Measurements from ENCODE around the gene C1QTNF1.

GRCh38 chr17:79028496-79029326 lies 4.7 kb downstream of the C1QTNF1 start:
- TF ChIP-seq YY1 (IDR thresholded peaks at IDR 0.05; ENCODE audit: insufficient read depth, insufficient read length) (no peak), SUZ12 (IDR thresholded peaks at IDR 0.05; ENCODE audit: extremely low read depth, insufficient read depth, insufficient read length) (no peak), ZNF274 (IDR thresholded peaks at IDR 0.05; ENCODE audit: low read depth, low read length) (no peak)

Measured in NT2/D1 (cell line).